HCT116 (cell line): Measurements from ENCODE around the gene KRTAP5-9. TPM values are rescaled to one million over a fixed set of nuclear protein-coding genes. Genes with fewer than 3 reads are reported as not detected.
"Not testable (repeated sequence)": the region's sequence is repeated elsewhere in the genome, so short reads cannot be mapped to it uniquely, and the experiment has no call there.

Experiments used
- ATAC-seq: fragments of 200-7000 bp; cut with Tn5 transposase; 2 replicates; pipeline ENCODE4 v1.9.1; 2020; ENCODE audit warnings: mild to moderate bottlenecking, moderate library complexity
- BruUV-seq: library from RNA; stranded (reverse); fragments of 400-500 nt; replicated peaks from 2 replicates; lab custom pipeline; 2021; lab: Mats Ljungman, UMichigan
- CTCF ChIA-PET: fragments of 300-600 bp; sonication (Branson Sonifier 250); formaldehyde crosslinking; loops from one replicate; lab custom pipeline; 2021; ENCODE audit warnings: antibody characterized with exemption; lab: Charles Lee
- POLR2A ChIA-PET: fragments of 300-600, 350-600 bp; sonication (Branson Sonifier 250); formaldehyde crosslinking; loops from one replicate; lab custom pipeline; 2021; ENCODE audit warnings: antibody characterized with exemption; lab: Charles Lee
- RAD21 ChIA-PET, 2 experiments: fragments of 300-600 bp; sonication (Branson Sonifier 250); formaldehyde crosslinking; loops; one replicate each; lab custom pipeline; 2023; ENCODE audit warnings: low total read pairs in 2 of 2; ENCODE audit not compliant: uncharacterized antibody in 2 of 2, unreplicated experiment in 2 of 2, low non-redundant PET in 1 of 2; lab: Charles Lee
- DNase-seq: peaks from one replicate; pipeline ENCODE4 v3.0.0-alpha.2; 2010; ENCODE audit warnings: low read depth, low spot score
- H2AFZ ChIP-seq: fragments of 200-600 bp; shearing (Covaris generic), sonication (generic); 2 replicates; pipeline ENCODE4 v1.6.1; 2017; ENCODE audit warnings: low read depth, mixed run types, mixed read lengths, antibody characterized with exemption, low read length; ENCODE audit not compliant: poor library complexity, severe bottlenecking
- H3K27ac ChIP-seq: 2 replicates; pipeline ENCODE4 v1.5.1; 2012; ENCODE audit warnings: low read depth, low read length
- H3K27me3 ChIP-seq: fragments of 200-600 bp; sonication (generic); 2 replicates; pipeline ENCODE4 v1.6.1; 2016; ENCODE audit warnings: mixed run types, low read length, mixed read lengths; ENCODE audit not compliant: insufficient read depth
- H3K36me3 ChIP-seq, 2 experiments: fragments of 200-500 bp in 1 of 2; fragments of 200-600 bp in 1 of 2; sonication (Bioruptor generic) in 1 of 2; sonication (generic) in 1 of 2; 2 replicates each; pipeline versions ENCODE4 v1.5.1 to v1.6.1; 2014 to 2016; ENCODE audit warnings: low read length in 2 of 2, inconsistent platforms in 1 of 2, mixed read lengths in 1 of 2, mixed run types in 1 of 2; ENCODE audit not compliant: insufficient read depth in 2 of 2, control insufficient read depth in 1 of 2
- H3K4me1 ChIP-seq, 2 experiments: fragments of 200-600 bp in 1 of 2; sonication (generic) in 1 of 2; 2 replicates each; pipeline versions ENCODE4 v1.5.1 to v1.6.1; 2012 to 2017; ENCODE audit warnings: low read length in 2 of 2, inconsistent platforms in 1 of 2, mild to moderate bottlenecking in 1 of 2, mixed read lengths in 1 of 2, mixed run types in 1 of 2, moderate library complexity in 1 of 2; ENCODE audit not compliant: insufficient read depth in 2 of 2, control insufficient read depth in 1 of 2
- H3K4me2 ChIP-seq: fragments of 200-600 bp; sonication (generic); 2 replicates; pipeline ENCODE4 v1.6.1; 2017; ENCODE audit warnings: mixed run types, low read length, mixed read lengths
- H3K4me3 ChIP-seq, 2 experiments: fragments of 200-600 bp in 1 of 2; sonication (generic) in 1 of 2; replicated peaks in 1 of 2; 2 replicates each; pipeline ENCODE4 v1.5.1; 2011 to 2016; ENCODE audit warnings: low read length in 2 of 2, control low read depth in 1 of 2, low read depth in 1 of 2, mild to moderate bottlenecking in 1 of 2, mixed read lengths in 1 of 2, mixed run types in 1 of 2
- H3K79me2 ChIP-seq: fragments of 200-600 bp; sonication (generic); 2 replicates; pipeline ENCODE4 v1.6.1; 2017; ENCODE audit warnings: mild to moderate bottlenecking, mixed run types, low read length, moderate library complexity, mixed read lengths; ENCODE audit not compliant: insufficient read depth
- H3K9ac ChIP-seq: fragments of 200-600 bp; sonication (generic); 2 replicates; pipeline ENCODE4 v1.6.1; 2016; ENCODE audit warnings: low read length, mixed read lengths
- H3K9me2 ChIP-seq: fragments of 200-600 bp; sonication (generic), shearing (Covaris generic); 2 replicates; pipeline ENCODE4 v1.6.1; 2017; ENCODE audit warnings: mixed run types, mild to moderate bottlenecking, moderate library complexity; ENCODE audit not compliant: insufficient read depth
- H3K9me3 ChIP-seq, 2 experiments: fragments of 200-500 bp in 1 of 2; fragments of 200-600 bp in 1 of 2; sonication (Bioruptor generic) in 1 of 2; sonication (generic) in 1 of 2; 2 replicates each; pipeline ENCODE4 v1.6.1; 2014 to 2017; ENCODE audit warnings: low read length in 2 of 2, mixed read lengths in 2 of 2, inconsistent platforms in 1 of 2, low read depth in 1 of 2, mild to moderate bottlenecking in 1 of 2, mixed run types in 1 of 2, moderate library complexity in 1 of 2; ENCODE audit not compliant: control insufficient read depth in 1 of 2, insufficient read depth in 1 of 2
- H4K20me1 ChIP-seq: fragments of 200-600 bp; sonication (generic), shearing (Covaris generic); 2 replicates; pipeline ENCODE4 v1.6.1; 2017; ENCODE audit warnings: mixed run types, mild to moderate bottlenecking, moderate library complexity; ENCODE audit not compliant: insufficient read depth
- EGR1 ChIP-seq: IDR thresholded peaks from 2 replicates; pipeline ENCODE4 v1.6.1; 2012; ENCODE audit warnings: low read depth
- ELF1 ChIP-seq: IDR thresholded peaks from 2 replicates; pipeline ENCODE4 v1.6.1; 2012; ENCODE audit warnings: low read depth, borderline replicate concordance
- POLR2A ChIP-seq: IDR thresholded peaks from 2 replicates; pipeline ENCODE4 v1.7.0; 2011; ENCODE audit warnings: borderline replicate concordance; ENCODE audit not compliant: insufficient read depth, insufficient read length; ENCODE audit errors: extremely low read depth
- POLR2AphosphoS5 ChIP-seq: IDR thresholded peaks from 2 replicates; pipeline ENCODE4 v1.6.1; 2011; ENCODE audit warnings: mild to moderate bottlenecking, low read depth, low read length, moderate library complexity
- SRF ChIP-seq: IDR thresholded peaks from 2 replicates; pipeline ENCODE4 v1.6.1; 2012; ENCODE audit warnings: low read depth
- intact Hi-C: fragments of 100-400 bp; cut with micrococcal nuclease; formaldehyde crosslinking; loops from 2 replicates; pipeline ENCODE4 v1.10.0; 2022
- total RNA-seq: library from RNA; stranded (reverse); gene quantifications from one replicate; pipeline ENCODE4 v1.2.1, GENCODE V29; 2021; ENCODE audit not compliant: unreplicated experiment
- TF ChIP-seq, protein P1 (sequence below): IDR thresholded peaks from 2 replicates; pipeline ENCODE4 v1.6.1; 2012

KRTAP5-9 gene
- total RNA-seq, 1 experiment from 2014 or later = 0.27 TPM

DNA sequence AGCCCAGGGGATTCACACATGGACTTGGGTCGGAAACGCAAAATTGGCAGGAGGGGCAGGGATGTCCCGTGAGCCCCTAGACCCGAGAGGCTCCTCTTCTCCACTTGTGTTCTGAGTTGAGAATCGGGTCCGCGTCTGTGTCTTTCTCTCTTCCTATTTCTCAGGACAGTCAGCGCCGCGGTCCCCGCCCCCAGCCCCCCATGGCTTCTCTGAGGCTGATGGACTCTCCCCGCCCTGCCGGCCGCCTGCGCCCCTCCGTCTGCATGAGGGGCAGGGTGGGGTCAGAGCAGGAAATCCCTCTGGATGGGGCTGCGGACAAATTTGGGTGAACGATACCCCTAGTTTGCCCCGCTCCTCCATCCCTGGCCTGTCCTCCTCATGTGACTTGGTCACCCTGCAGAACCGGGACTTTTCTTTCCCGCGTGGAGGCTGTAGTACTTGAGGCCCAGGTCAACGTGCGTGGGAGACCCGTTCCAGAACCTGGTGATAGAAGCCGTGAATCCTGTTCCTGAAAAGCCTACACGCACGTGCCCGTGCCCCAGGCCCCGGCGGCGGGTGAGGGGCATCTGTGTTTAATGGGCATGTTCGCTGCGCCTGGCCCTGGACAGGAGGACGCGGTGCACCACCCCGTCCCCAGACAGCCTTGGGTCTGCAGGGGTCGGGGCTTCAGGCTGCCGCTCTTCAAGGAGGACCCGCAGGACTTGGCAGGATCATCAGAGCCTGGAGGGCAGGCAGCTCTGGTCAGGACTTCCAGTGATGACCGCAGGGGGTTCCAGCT lies 28.7 kb downstream of the KRTAP5-9 start:
- H3K4me3 ChIP-seq, H3K4me1 ChIP-seq, H3K79me2 ChIP-seq, H4K20me1 ChIP-seq, POLR2A ChIA-PET, H3K27me3 ChIP-seq, DNase-seq, ATAC-seq, H3K36me3 ChIP-seq, H2AFZ ChIP-seq, H3K27ac ChIP-seq, H3K9ac ChIP-seq, H3K9me2 ChIP-seq, H3K4me2 ChIP-seq, H3K9me3 ChIP-seq, intact Hi-C loops, RAD21 ChIA-PET, BruUV-seq: not testable (repeated sequence)
- CTCF ChIA-PET = interaction anchor here (1.4 kb wide), 1 partner anchor 13 kb away, joined by 4 read pairs; no protein-coding TSS in a partner anchor

DNA sequence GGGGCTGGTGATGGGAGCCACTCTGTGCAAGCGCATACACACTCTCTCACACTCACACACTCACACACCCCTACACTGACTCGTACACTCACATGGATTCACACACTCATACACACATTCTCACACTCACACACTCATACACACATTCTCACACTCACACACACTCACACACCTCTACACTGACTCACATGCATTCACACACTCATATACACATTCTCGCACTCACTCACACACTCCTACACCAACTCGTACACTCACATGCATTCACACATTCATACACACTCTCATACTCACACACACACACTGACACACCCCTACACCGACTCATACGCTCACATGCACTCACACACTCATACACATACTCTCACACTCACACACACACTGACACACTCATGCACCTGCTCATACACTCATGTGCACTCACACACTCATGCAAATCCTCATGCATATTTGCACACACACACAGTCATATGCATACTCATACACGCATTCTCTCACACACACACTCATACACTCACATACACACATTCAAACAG lies 29.3 kb downstream of the KRTAP5-9 start:
- ChIA-PET RAD21 (no interaction called here), CTCF (interaction anchor here (1.4 kb wide), 1 partner anchor 14 kb away, joined by 4 read pairs; no protein-coding TSS in a partner anchor)
- intact Hi-C loops = no loop called here

GRCh38 chr11:71579513-71579912 lies 31.3 kb downstream of the KRTAP5-9 start:
- DNase-seq, intact Hi-C loops, H3K27ac ChIP-seq, BruUV-seq, H3K27me3 ChIP-seq, RAD21 ChIA-PET, POLR2A ChIA-PET, H3K36me3 ChIP-seq, H3K4me3 ChIP-seq, H3K9ac ChIP-seq, H3K79me2 ChIP-seq, H3K9me3 ChIP-seq, H4K20me1 ChIP-seq, H3K9me2 ChIP-seq, H3K4me1 ChIP-seq, H3K4me2 ChIP-seq, ATAC-seq, H2AFZ ChIP-seq: not testable (repeated sequence)
- CTCF ChIA-PET = interaction anchor here (0.7 to 1.8 kb wide), 7 partner anchors 10 to 459 kb away, joined by 3 to 19 read pairs (median 4); no protein-coding TSS in a partner anchor

More for the DNA sequence above, 29.3 kb downstream of the KRTAP5-9 start:
- H3K4me3 ChIP-seq = no peak overlapping the region
- H3K36me3 ChIP-seq = no peaks in the 10 kb centered on the region
- peaks cover 7% of the 10 kb centered on the region; the same call in 1 of the 2 replicates for H3K27me3 ChIP-seq
- BruUV-seq = no TSS peak
- no peak overlapping the region for H3K27ac ChIP-seq
- ATAC-seq = no peak
- no peaks in the 10 kb centered on the region for H3K9me3 ChIP-seq
- POLR2A ChIA-PET = no interaction called here
- H3K79me2 ChIP-seq = no peaks in the 10 kb centered on the region
- H4K20me1 ChIP-seq = no peaks in the 10 kb centered on the region
- peaks cover 0 to 4% of the 10 kb centered on the region in 2 experiments; a peak in 1 of 4 replicates for H3K4me1 ChIP-seq
- TF ChIP-seq SRF (no peak), POLR2A (no peak), EGR1 (no peak), ELF1 (no peak), POLR2AphosphoS5 (no peak)
- TF ChIP-seq, protein P1, sequence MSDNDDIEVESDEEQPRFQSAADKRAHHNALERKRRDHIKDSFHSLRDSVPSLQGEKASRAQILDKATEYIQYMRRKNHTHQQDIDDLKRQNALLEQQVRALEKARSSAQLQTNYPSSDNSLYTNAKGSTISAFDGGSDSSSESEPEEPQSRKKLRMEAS = no peak
- DNase-seq = no peak
- no peaks in the 10 kb centered on the region for H3K9me2 ChIP-seq
- H3K4me2 ChIP-seq = no peak overlapping the region
- no peak overlapping the region for H3K9ac ChIP-seq
- no peak overlapping the region for H2AFZ ChIP-seq
